Erythroblast (primary cell): ENCODE results near the gene SUSD1.

ENCODE experiments used
- GATA1 ChIP-seq: IDR thresholded peaks from 2 replicates; pipeline ENCODE4 v1.6.1; 2011; ENCODE audit warnings: low read depth, mild to moderate bottlenecking, control low read depth, low read length, moderate library complexity
- POLR2A ChIP-seq: IDR thresholded peaks from 2 replicates; pipeline ENCODE4 v1.6.1; 2011; ENCODE audit warnings: mild to moderate bottlenecking, low read length

DNA sequence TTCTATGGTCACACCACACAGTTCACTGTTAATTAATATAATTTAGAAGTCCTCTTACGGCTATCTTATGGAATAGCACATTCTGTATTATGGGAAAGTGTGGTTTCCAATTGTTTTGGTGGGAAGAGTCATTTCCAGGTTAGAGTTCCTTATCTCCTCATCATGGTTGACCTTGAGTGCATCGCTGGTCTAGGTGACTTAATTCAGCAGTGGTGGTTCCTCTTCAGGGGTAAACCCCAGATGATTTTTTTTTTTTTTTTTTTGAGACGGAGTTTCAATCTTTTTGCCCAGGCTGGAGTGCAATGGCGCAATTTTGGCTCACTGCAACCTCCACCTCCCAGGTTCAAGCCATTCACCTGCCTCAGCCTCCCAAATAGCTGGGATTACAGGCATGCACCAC lies 171.6 kb downstream of the SUSD1 start:
- TF ChIP-seq POLR2A (no peak), GATA1 (no peak)
